ENCODE measurements around the gene PAK4. TPM values are rescaled to one million over a fixed set of nuclear protein-coding genes. Genes with fewer than 3 reads are reported as not detected.

PAK4 gene
- polyA plus RNA-seq, 1 of the 3 experiments (the other 2 are of a cell fraction): 36.4 TPM

DNA sequence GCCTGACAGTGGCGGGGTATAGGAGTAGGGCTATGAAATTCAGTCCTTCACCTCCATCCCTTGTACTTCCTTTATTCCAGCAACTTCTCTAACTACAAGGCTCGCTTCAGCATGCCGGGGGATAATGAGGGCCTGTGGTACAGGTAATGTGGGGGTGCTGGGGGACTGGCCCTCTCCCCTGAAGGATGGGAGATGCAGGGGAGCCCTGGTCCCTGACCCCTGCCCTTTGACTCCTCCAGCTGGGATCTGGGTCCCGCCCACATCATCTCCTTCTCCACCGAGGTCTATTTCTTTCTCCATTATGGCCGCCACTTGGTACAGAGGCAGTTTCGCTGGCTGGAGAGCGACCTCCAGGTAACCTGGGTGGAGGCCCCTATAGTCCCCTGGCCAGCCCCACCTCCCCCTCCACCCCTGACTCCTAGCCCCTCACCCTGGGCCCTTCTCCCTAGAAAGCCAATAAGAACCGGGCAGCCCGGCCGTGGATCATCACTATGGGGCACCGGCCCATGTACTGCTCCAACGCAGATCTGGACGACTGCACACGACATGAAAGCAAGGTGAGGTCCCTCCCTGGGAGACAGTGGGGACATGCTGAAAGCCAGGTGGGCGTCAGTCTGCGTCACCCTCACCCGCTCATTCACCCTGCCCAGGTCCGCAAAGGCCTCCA lies 25.0 kb upstream of the PAK4 start:
- Histone ChIP-seq H3F3A (replicated peaks; ENCODE audit: insufficient read depth) (no peaks in the 10 kb centered on the region), H2AFZ (ENCODE audit: low read depth) (no peak overlapping the region), H3K4me1 (ENCODE audit: control insufficient read depth in 1 of 2, insufficient read depth in 2 of 2, low read depth in 1 of 2, low read length in 1 of 2) (peaks cover 0 to 3% of the 10 kb centered on the region in 2 experiments; a peak in 1 of 4 replicates), H4K20me1 (ENCODE audit: insufficient read depth) (no peaks in the 10 kb centered on the region), H3K9me3 (no peaks in the 10 kb centered on the region), H3K27ac (ENCODE audit: low read depth in 2 of 2, low read length in 1 of 2) (no peak overlapping the region), H3K9me2 (no peaks in the 10 kb centered on the region), H3K4me2 (no peak overlapping the region), H3K4me3 (ENCODE audit: low read depth in 2 of 2, low read length in 1 of 2) (no peak overlapping the region), H3K36me3 (replicated peaks in 1 of 2; ENCODE audit: control insufficient read depth in 1 of 2, insufficient read depth in 2 of 2, low read length in 1 of 2) (no peaks in the 10 kb centered on the region), H3K9ac (no peak overlapping the region), H3K79me2 (ENCODE audit: insufficient read depth) (no peaks in the 10 kb centered on the region), H3K27me3 (ENCODE audit: insufficient read depth) (no peaks in the 10 kb centered on the region)
- no peak for DNase-seq
- WGBS (ENCODE audit: low lambda C conversion rate): 97% methylated on average over 19 of the region's 19 CpGs
- TF ChIP-seq, protein P1, sequence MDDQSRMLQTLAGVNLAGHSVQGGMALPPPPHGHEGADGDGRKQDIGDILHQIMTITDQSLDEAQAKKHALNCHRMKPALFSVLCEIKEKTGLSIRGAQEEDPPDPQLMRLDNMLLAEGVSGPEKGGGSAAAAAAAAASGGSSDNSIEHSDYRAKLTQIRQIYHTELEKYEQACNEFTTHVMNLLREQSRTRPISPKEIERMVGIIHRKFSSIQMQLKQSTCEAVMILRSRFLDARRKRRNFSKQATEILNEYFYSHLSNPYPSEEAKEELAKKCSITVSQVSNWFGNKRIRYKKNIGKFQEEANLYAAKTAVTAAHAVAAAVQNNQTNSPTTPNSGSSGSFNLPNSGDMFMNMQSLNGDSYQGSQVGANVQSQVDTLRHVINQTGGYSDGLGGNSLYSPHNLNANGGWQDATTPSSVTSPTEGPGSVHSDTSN (IDR thresholded peaks at IDR 0.05): no peak
- no peak for TF ChIP-seq FOXM1 (IDR thresholded peaks at IDR 0.05; ENCODE audit: low read depth)
- TF ChIP-seq, protein P2, sequence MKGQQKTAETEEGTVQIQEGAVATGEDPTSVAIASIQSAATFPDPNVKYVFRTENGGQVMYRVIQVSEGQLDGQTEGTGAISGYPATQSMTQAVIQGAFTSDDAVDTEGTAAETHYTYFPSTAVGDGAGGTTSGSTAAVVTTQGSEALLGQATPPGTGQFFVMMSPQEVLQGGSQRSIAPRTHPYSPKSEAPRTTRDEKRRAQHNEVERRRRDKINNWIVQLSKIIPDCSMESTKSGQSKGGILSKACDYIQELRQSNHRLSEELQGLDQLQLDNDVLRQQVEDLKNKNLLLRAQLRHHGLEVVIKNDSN (IDR thresholded peaks at IDR 0.05; ENCODE audit: borderline replicate concordance, low read depth): no peak
- TF ChIP-seq YY1 (IDR thresholded peaks at IDR 0.05; ENCODE audit: low read depth): no peak
- no peak for TF ChIP-seq JUND (IDR thresholded peaks at IDR 0.05)
- no peak for TF ChIP-seq RAD21 (IDR thresholded peaks at IDR 0.05; ENCODE audit: low read length)
- TF ChIP-seq, protein P3, sequence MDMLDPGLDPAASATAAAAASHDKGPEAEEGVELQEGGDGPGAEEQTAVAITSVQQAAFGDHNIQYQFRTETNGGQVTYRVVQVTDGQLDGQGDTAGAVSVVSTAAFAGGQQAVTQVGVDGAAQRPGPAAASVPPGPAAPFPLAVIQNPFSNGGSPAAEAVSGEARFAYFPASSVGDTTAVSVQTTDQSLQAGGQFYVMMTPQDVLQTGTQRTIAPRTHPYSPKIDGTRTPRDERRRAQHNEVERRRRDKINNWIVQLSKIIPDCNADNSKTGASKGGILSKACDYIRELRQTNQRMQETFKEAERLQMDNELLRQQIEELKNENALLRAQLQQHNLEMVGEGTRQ (IDR thresholded peaks at IDR 0.05; ENCODE audit: borderline replicate concordance, low read depth, low read length): no peak
- TF ChIP-seq MEF2A (IDR thresholded peaks at IDR 0.05; ENCODE audit: borderline replicate concordance, low read depth): no peak
- TF ChIP-seq EZH2phosphoT487 (IDR thresholded peaks at IDR 0.05; ENCODE audit: borderline replicate concordance, low read depth): no peak
- no peak for TF ChIP-seq RXRA (IDR thresholded peaks at IDR 0.05; ENCODE audit: borderline replicate concordance, low read depth)
- TF ChIP-seq, protein P4, sequence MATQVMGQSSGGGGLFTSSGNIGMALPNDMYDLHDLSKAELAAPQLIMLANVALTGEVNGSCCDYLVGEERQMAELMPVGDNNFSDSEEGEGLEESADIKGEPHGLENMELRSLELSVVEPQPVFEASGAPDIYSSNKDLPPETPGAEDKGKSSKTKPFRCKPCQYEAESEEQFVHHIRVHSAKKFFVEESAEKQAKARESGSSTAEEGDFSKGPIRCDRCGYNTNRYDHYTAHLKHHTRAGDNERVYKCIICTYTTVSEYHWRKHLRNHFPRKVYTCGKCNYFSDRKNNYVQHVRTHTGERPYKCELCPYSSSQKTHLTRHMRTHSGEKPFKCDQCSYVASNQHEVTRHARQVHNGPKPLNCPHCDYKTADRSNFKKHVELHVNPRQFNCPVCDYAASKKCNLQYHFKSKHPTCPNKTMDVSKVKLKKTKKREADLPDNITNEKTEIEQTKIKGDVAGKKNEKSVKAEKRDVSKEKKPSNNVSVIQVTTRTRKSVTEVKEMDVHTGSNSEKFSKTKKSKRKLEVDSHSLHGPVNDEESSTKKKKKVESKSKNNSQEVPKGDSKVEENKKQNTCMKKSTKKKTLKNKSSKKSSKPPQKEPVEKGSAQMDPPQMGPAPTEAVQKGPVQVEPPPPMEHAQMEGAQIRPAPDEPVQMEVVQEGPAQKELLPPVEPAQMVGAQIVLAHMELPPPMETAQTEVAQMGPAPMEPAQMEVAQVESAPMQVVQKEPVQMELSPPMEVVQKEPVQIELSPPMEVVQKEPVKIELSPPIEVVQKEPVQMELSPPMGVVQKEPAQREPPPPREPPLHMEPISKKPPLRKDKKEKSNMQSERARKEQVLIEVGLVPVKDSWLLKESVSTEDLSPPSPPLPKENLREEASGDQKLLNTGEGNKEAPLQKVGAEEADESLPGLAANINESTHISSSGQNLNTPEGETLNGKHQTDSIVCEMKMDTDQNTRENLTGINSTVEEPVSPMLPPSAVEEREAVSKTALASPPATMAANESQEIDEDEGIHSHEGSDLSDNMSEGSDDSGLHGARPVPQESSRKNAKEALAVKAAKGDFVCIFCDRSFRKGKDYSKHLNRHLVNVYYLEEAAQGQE (IDR thresholded peaks at IDR 0.05; ENCODE audit: low read depth, low read length): no peak
- no peak for TF ChIP-seq POLR2AphosphoS5 (IDR thresholded peaks at IDR 0.05; ENCODE audit: low read depth, low read length)
- TF ChIP-seq, protein P5, sequence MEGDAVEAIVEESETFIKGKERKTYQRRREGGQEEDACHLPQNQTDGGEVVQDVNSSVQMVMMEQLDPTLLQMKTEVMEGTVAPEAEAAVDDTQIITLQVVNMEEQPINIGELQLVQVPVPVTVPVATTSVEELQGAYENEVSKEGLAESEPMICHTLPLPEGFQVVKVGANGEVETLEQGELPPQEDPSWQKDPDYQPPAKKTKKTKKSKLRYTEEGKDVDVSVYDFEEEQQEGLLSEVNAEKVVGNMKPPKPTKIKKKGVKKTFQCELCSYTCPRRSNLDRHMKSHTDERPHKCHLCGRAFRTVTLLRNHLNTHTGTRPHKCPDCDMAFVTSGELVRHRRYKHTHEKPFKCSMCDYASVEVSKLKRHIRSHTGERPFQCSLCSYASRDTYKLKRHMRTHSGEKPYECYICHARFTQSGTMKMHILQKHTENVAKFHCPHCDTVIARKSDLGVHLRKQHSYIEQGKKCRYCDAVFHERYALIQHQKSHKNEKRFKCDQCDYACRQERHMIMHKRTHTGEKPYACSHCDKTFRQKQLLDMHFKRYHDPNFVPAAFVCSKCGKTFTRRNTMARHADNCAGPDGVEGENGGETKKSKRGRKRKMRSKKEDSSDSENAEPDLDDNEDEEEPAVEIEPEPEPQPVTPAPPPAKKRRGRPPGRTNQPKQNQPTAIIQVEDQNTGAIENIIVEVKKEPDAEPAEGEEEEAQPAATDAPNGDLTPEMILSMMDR (IDR thresholded peaks at IDR 0.05): no peak
- TF ChIP-seq, protein P6, sequence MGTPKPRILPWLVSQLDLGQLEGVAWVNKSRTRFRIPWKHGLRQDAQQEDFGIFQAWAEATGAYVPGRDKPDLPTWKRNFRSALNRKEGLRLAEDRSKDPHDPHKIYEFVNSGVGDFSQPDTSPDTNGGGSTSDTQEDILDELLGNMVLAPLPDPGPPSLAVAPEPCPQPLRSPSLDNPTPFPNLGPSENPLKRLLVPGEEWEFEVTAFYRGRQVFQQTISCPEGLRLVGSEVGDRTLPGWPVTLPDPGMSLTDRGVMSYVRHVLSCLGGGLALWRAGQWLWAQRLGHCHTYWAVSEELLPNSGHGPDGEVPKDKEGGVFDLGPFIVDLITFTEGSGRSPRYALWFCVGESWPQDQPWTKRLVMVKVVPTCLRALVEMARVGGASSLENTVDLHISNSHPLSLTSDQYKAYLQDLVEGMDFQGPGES (IDR thresholded peaks at IDR 0.05; ENCODE audit: low read depth, low read length): no peak
- no peak for TF ChIP-seq MXI1 (IDR thresholded peaks at IDR 0.05; ENCODE audit: low read depth, low read length)
- TF ChIP-seq CHD2 (IDR thresholded peaks at IDR 0.05; ENCODE audit: low read length, partially characterized antibody): no peak
- TF ChIP-seq EP300 (IDR thresholded peaks at IDR 0.05; ENCODE audit: borderline replicate concordance in 1 of 2, low read depth in 1 of 2, low read length in 1 of 2): no peak
- no peak for TF ChIP-seq RFX5 (IDR thresholded peaks at IDR 0.05; ENCODE audit: low read length)
- CTCF ChIA-PET: interaction anchor here (1.1 to 5.1 kb wide), 3 partner anchors 9 to 49 kb away, joined by 3 to 23 read pairs (median 4); no protein-coding TSS in a partner anchor
- POLR2A ChIA-PET: no interaction called here
